Activated CD4-positive, alpha-beta T cell treated with anti-CD3 and anti-CD28 coated beads, Interleukin-2, amount 50 U/mL, for 48 hours (primary cell): ENCODE measurements around the gene EXO1.
"Not testable (repeated sequence)": the region's sequence is repeated elsewhere in the genome, so short reads cannot be mapped to it uniquely, and the experiment has no call there.

ENCODE experiments used
- DNase-seq, 2 experiments: peaks; one replicate each; pipeline ENCODE4 v3.0.0-alpha.2; 2020

EXO1 gene

DNA sequence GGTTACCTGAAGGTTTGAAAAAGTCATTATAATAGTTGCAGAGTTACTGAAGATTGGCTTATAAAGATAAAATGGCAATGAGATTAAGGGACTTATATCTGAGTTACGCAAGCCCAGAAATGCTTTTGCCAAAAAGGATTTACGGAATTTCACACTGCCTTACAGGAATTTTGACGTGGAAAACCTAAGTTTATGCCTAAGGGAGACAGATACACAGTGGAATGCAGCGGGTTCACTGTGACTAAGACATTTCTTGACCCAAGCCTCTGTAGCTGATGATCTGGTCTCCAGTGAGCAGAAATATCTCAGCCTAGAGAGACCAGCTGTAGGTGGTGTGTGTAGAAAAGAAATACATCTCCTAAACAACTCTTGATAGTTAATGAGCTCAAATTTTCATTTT lies 10.1 kb upstream of the EXO1 start:
- no peak for DNase-seq

DNA sequence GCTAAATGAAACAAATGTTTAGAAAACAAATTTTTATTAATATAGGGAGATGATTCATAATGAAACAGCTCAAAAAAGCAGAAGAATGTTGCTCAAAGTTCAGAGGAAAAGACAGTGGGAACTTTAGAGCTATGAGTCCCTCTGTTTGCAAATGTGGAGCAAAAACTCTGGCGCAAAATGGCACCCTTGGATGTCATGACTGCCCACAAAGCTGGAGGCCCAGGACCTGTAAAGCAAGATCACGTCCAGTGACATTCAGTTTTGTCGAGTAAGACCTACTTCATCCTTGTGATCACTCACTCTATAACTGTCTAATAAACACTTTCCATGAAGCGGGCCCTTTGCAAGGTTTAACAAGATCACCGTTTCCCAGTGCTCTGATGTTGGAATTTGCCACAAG lies 9.1 kb upstream of the EXO1 start:
- no peak for DNase-seq

DNA sequence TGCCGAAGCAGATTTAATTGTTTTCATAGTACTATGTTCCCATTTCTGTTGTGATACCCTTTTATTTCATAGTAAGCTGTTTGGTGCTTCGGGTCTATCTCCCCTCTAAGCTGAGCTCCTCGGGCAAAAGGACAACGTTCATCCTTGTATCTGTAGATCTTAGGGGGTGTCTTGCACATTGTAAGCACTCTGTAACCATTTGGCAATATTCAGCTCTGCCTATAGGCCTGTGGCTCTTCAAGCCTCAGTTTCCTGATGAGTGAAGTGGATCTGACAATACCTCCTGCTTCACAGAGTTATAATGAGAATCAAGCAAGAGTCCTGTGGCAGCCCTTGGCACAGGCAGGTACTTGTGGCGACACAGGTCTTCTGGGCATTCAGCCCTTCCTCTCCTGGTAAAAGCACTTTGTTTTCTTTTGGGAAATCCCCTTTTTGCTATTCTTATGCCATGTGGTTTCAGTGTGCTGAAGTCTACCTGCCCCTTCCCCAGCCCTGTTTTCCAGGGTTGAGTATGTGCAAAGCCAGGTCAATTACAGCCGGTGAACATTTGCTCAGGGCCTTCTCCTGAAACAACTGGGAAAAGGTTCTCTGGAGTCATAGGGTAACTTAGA lies 8.5 kb upstream of the EXO1 start:
- no peak for DNase-seq

- DNase-seq = no peak
These were observed 7.8 kb upstream of the EXO1 start for GRCh38 chr1:241840164-241840563.

DNA sequence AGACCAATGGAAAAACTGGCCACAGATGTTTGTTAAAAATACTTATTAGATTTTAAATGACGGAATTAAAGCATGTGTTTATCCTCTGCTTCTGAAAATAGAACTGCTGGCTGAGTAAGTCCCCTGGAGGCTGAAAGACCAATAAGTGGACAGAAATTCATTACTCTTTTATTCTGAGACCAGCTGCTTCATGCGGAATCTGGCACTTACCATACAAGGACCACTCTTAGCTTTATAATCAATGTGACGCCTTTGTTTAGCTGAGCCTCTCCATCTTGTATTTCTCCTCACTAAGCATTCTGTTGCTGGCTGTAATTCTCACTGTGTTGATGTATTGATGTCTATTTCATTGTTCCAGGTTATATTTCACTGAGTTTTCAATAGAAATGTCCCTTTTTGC lies 6.3 kb upstream of the EXO1 start:
- DNase-seq = no peak

GRCh38 chr1:241842565-241842964 lies 5.4 kb upstream of the EXO1 start:
- DNase-seq = no peak

DNA sequence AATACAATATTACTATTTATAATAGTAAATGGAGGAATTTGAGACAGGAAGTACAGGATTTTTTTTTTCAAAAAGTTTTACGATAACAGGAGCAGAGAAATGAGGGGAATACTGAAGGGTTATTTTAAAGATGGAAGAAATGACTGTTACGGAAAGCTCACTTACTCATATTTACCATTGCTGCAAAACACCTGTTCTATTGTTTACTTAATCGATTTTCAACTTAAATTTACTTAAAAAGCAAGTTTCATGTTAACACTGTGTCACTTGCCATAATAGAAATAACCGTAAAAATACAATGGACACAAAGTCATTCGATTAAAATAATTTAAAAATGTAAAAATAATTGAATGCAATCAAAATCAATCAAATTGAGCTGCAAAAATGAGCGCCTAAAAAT lies 3.4 kb upstream of the EXO1 start:
- no peak for DNase-seq

DNA sequence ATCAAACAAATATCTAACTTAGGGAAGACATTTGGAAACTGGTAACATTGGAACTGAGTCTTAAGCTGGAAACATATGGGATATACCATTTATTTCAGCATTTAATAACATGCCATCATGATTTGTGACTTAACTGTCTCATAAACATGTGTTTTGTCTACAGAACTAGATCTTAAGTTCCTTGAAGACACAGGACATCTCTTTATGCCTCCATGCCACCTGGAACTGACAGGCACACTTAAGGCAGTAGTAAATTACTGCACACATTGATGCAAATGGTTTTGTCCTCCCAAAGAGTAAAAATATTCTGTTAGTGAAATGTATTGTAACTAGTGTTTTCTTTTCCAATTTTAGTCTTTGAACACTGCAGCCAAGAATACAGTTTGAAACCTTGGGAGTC lies 1.6 kb upstream of the EXO1 start:
- DNase-seq = no peak

- DNase-seq = no peak
These were observed 1.0 kb upstream of the EXO1 start for GRCh38 chr1:241846862-241847539.

- no peak for DNase-seq
These were observed 536 bp upstream of the EXO1 start for GRCh38 chr1:241847540-241847795.

GRCh38 chr1:241848686-241849344 lies 811 bp downstream of the EXO1 start:
- no peak for DNase-seq

- DNase-seq = no peak
These were observed 1.3 kb downstream of the EXO1 start for GRCh38 chr1:241849345-241849695.

- DNase-seq = not testable (repeated sequence)
These were observed 7.6 kb downstream of the EXO1 start for GRCh38 chr1:241855545-241856140.

DNA sequence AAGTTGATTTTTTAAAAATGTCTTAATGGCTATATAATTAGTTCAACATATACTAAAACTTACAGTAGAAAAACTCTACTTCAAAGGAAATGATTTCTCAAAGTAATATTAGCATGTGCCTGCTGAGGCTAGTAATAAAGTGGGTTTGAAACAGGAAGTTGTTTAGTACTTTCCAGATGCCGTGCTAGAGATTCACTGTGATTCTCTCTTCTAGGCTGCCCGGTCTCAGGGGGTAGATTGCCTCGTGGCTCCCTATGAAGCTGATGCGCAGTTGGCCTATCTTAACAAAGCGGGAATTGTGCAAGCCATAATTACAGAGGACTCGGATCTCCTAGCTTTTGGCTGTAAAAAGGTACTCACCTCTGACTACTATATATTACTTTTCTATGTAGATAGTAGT lies 9.1 kb downstream of the EXO1 start:
- no peak for DNase-seq

DNA sequence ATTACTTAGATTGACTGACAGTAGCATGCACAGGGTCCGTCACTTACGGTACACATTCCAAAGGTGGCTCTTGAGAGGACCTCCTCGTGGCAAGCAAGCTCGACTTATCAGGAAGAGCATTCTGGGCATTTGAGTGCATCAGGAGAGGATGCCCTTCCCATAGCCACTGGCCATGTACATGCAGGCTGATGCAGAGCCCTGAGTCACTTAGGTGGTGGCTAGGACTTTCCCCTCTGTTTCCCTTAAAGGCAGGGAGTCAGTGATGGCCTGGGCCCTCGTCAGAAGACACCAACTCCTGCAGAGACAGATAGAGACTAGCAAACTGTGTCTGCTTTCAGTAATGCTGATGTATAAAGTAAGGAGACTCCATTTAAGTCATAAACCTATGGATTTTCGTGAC lies 12.9 kb downstream of the EXO1 start:
- no peak for DNase-seq

DNA sequence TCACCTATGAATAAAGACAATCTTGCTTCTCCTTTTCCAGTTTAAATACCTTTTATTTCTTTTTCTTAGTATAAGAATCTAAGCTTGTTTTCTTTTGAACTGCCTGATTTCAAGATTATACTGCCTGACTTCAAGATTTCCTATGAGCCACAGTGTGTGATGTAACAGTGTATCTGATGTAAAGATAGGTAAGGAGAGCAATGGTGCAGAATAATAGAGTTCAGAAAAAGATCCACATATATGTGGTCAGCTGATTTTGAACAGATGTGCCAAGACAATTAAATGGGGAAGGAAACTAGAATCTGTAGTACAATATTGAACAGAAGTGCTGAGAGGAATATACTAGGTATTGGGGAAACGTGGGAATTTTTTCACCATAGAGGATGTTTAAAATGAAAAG lies 21.0 kb downstream of the EXO1 start:
- DNase-seq = no peak

DNA sequence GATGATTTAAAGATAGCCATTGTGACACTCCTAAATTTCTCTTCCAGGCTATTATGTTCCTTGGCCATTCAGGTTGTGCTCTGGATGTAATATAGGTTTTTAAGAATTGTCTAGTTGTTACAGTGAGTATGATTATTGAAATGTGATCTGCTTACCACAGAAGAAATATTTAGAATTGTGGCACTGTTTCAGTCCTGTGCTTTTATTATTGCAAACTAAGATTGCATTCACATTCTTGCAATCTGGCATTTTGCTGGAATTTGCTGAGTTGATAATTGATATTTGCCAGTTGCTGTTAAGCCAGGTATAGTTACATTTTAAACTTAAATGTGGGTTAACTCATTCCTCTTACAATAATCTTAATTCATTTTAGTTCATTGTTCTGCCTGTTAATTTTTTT lies 22.3 kb downstream of the EXO1 start:
- no peak for DNase-seq

DNA sequence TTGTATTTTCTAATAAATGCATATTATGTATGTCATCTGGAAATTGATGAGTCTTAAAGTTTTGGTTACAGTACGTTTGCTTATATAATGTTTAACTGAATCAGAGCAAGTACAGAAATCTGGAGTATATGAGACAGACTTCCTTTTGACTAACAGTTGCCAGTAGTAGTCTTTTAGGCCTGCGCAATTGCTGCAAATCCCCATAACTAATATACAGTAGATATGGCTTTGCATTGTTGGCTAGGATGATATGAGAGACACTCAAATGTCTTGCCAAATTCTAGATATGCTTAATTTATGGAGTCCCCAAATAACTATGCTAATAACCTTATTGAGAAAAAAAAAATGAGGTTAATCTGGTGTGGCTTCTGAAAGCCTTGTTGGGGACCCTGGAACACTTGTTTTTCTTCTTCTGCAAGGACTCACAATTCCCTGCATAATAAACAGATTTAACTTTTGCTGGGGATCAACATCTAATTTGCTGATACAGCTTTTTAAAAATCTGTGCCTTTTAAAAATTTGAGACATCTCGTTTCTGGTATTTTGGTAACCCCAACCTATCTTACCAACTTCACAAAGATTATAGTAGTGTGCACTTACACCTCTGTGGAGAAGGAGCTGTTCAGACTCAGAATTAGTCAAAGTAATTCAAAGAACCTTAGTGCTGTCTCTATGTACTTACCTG lies 22.9 kb downstream of the EXO1 start:
- DNase-seq = no peak

- DNase-seq = no peak
These were observed 33.4 kb downstream of the EXO1 start for GRCh38 chr1:241881440-241881839.

- no peak for DNase-seq
These were observed 35.2 kb downstream of the EXO1 start for GRCh38 chr1:241883159-241883558.

GRCh38 chr1:241888232-241888631 lies 40.2 kb downstream of the EXO1 start:
- no peak for DNase-seq

DNA sequence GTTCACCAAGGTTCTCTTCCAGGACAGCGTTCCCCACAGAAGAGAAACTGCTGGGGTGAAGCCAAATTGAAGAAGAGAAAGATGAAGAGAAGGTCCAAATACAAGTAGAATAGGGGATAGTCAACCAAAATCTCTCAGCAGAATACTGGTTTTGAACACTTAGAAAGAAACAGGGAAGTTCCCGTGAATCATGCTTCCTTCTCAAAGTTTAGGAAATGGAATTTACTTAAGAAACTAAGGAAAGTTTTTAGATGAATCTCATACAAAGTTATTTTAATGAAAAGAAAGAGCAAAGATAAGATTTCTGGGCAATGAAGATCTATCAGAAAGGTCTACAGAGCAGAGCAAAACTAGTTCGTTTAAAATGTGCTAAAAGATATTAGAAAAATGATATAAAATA lies 43.3 kb downstream of the EXO1 start:
- DNase-seq = no peak

DNA sequence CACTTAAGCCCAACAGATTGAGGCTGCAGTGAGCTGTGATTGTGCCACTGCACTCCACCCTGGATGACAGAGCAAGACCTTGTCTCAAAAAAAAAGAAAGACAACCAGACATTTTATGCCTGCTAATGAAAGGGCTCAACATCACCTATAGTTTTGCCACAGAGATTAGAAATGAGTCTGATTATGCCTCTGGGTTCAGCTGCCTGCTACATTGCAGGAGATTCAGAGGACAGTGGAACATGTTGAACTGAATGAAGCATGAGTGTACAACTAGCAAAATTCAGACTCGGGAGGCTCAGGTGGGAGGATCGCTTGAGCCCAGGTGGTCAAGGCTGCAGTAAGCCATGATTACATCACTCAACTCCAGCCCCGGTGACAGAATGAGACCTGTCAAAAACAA lies 46.0 kb downstream of the EXO1 start:
- no peak for DNase-seq

DNA sequence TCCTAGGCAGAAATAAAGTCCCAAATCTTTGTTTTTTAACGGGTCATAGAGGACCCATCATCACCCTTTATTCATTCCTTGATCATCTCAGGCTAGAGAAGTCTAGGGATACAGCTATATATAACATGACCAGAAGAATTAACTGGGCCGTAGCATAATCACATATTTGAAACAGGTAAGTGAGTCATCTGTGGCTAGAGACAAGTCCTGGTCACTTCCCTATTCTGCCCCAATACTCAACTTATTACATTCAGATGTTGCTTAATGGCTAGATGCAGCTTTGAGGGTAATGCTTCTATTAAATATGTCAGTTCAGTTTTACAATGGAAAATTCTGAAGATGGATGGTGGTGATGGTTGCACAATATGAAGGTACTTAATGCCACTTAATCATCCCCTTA lies 47.0 kb downstream of the EXO1 start:
- no peak for DNase-seq
